Suppressor macrophage (primary cell): ENCODE measurements around the gene ANKRD50.
A peak's percentile ranks its signal among the peaks of the same experiment; 100 is the strongest.

Experiments used
- DNase-seq, 4 experiments: peaks; one replicate each; pipeline ENCODE4 v3.0.0-alpha.2; 2020 to 2022

Gene ANKRD50

DNA sequence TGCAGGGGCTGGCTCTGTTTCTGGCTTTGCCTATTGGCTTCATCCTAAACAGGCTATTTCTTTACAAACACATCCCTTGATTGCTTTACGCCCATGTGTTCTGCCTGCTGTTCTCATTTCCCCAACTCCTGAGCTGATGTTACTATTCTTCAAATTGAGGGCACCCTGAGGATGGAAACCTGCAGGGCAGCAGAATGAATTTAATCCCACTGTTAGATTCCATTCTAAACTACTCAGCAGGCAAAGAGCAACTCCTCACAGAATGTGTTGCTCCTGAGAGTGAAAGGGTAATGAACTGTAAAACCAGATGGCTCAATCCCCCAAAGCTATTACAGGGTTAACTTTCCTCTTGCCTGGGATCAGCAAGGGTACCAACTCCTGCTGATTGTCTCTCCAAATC lies 75.7 kb downstream of the ANKRD50 start:
- DNase-seq: no peak

DNA sequence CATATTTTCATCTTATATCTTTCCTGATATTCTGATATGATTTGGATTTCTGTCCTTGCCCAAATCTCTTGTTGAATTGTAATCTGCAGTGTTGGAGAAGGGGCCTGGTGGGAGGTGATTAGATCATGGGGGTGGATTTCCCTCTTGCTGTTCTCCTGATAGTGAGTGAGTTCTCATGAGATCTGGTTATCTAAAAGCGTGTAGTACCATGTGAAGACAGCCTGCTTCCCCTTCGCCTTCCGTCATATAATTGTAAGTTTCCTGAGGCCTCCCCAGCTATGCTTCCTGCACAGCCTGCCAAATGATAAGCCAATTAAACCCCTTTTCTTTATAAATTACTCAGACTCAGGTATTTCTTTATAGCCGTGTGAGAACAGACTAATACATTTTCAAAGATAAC lies 77.2 kb downstream of the ANKRD50 start:
- no peak for DNase-seq

DNA sequence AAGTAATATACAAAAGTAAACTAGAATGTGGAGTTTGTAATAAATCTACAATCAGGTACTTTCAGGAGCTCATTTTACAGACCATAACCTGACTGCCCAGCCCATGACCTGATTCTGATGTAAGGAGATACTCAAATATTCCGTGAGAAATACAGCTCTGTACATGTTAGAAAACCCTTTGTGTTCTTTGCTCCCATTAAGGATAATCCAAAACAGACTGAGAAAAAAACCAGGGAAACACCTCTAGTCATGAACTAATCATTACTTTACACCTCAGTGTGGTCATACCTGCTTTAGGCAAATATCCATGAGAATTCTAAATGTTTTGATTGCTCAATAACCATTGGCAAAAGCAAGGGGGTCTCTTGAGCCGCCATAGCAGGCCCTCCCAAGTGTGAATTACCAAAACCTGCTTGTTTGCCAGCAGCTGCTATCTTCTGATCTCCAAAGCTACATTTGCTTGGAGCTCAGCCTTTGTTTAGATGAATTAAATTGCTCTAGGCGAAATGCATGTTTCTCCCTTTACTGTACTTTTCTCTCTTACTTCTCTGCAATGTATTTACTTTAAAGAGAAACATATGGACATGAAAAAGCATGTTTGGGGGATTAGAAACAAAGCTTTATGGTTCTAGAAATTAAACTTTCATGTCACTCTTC lies 79.1 kb downstream of the ANKRD50 start:
- DNase-seq: no peak

DNA sequence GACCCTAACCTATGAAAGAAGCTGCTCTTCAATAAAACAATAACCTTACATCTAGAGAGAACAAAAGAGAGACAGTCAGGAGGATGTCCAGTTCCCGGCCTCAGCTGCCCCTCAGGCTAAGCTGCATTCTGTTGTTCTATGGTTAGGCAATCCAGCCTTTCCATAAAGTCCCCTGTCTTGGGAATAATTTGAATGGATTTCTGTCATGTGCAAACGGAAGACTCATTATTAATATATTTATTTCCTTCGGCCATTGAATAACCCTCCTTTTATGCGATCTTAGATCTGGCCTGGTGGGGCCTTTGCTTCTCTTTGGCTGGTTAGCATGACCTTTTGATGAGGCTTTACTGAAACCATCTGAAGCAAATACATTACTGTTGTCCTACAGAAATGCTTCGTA lies 80.1 kb downstream of the ANKRD50 start:
- no peak for DNase-seq

DNA sequence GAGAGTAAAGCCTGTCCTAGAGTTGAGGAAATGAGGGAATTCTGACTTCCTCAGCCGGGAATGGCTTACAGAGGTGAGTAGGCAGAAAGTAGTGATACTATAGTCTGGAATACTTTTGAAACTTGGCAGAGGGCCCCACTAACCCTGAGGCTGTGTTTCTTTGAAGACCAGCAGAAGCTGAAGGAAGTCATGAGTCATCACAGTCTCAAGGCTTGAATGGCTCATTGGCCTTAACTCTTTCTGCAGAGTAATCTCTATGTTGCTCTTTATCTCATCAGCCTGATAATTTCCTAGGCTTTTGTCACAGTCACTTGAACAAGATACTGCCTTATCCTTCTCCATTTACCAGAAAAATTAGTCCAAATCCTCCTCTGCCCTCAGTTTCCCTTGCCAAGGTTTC lies 80.8 kb downstream of the ANKRD50 start:
- DNase-seq: peak; percentile 48 to 84 (median 72)

DNA sequence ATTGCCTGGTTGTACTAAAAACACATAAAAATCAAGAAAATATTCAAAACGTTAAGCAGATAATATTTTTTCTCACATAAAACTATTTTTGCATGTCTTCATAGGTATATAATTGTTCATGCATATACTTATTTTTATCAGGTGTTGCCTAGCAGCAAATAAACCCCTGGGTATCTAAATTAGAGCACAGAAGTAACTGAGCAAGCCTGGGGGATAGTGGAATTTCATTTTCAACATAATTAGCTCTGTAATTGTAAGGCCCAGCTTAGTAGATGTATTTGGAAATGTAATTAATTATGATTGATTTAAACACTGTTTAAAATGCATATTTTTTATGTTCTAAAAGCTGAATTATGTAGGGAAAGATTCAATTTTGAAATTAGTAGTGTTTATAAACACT lies 82.9 kb downstream of the ANKRD50 start:
- DNase-seq: no peak
